Embryonic facial prominence (tissue), 1 donor: Measurements from ENCODE around the gene STRA8.

ENCODE experiments used
- DNase-seq: peaks from one replicate; pipeline ENCODE4 v3.0.0-alpha.2; 2016; ENCODE audit errors: extremely low spot score

Gene STRA8

GRCh38 chr7:135265637-135266036 lies 32.0 kb downstream of the STRA8 start:
- DNase-seq = no peak

- DNase-seq = no peak
Observed at GRCh38 chr7:135269921-135270320, 36.3 kb downstream of the STRA8 start.

GRCh38 chr7:135270577-135271254 lies 37.1 kb downstream of the STRA8 start:
- no peak for DNase-seq

- DNase-seq = no peak
Observed at GRCh38 chr7:135271255-135271615, 37.6 kb downstream of the STRA8 start.

GRCh38 chr7:135272303-135272702 lies 38.7 kb downstream of the STRA8 start:
- no peak for DNase-seq

GRCh38 chr7:135273581-135273980 lies 39.9 kb downstream of the STRA8 start:
- DNase-seq = no peak

GRCh38 chr7:135274495-135275268 lies 41.0 kb downstream of the STRA8 start:
- no peak for DNase-seq

GRCh38 chr7:135275971-135276580 lies 42.4 kb downstream of the STRA8 start:
- no peak for DNase-seq

- DNase-seq = no peak
Observed at GRCh38 chr7:135277161-135277560, 43.5 kb downstream of the STRA8 start.

- peak; percentile 73 for DNase-seq
Observed at GRCh38 chr7:135281363-135281949, 47.8 kb downstream of the STRA8 start.

- no peak for DNase-seq
Observed at GRCh38 chr7:135282561-135283254, 49.1 kb downstream of the STRA8 start.

GRCh38 chr7:135283959-135284638 lies 50.5 kb downstream of the STRA8 start:
- DNase-seq = no peak

- DNase-seq = no peak
Observed at GRCh38 chr7:135285547-135286233, 52.1 kb downstream of the STRA8 start.

- no peak for DNase-seq
Observed at GRCh38 chr7:135286876-135287275, 53.2 kb downstream of the STRA8 start.

- no peak for DNase-seq
Observed at GRCh38 chr7:135290594-135290993, 57.0 kb downstream of the STRA8 start.

GRCh38 chr7:135291809-135292253 lies 58.2 kb downstream of the STRA8 start:
- no peak for DNase-seq

- DNase-seq = no peak
Observed at GRCh38 chr7:135299235-135299634, 65.6 kb downstream of the STRA8 start.

GRCh38 chr7:135300913-135301765 lies 67.5 kb downstream of the STRA8 start:
- no peak for DNase-seq
